GM12878 (cell line): Measurements from ENCODE around the gene ALKBH8. TPM values are rescaled to one million over a fixed set of nuclear protein-coding genes. Genes with fewer than 3 reads are reported as not detected.

Experiments
- ATAC-seq: fragments of 200-7000 bp; cut with Tn5 transposase; 3 replicates; pipeline ENCODE4 v1.9.1; 2020; ENCODE audit warnings: mild to moderate bottlenecking, moderate library complexity
- BruUV-seq: library from RNA; stranded (reverse); fragments of 400-500 nt; replicated peaks from 2 replicates; lab custom pipeline; 2021; lab: Mats Ljungman, UMichigan
- CTCF ChIA-PET: fragments of 300-600 bp; sonication (Branson Sonifier 250); formaldehyde crosslinking; extraction: SDS; loops from one replicate; lab custom pipeline; 2021; ENCODE audit warnings: inconsistent platforms; lab: Yijun Ruan, JAX
- POLR2A ChIA-PET: fragments of 350-600 bp; formaldehyde crosslinking; extraction: SDS; loops from one replicate; lab custom pipeline; 2021; ENCODE audit warnings: inconsistent platforms; lab: Charles Lee
- RAD21 ChIA-PET: fragments of 300-600 bp; sonication (Branson Sonifier 250); formaldehyde crosslinking; loops from one replicate; lab custom pipeline; 2023; ENCODE audit warnings: antibody characterized with exemption; ENCODE audit not compliant: unreplicated experiment; lab: Charles Lee
- SMC1A ChIA-PET: fragments of 300-600 bp; sonication (Branson Sonifier 250); formaldehyde crosslinking; loops from one replicate; lab custom pipeline; 2023; ENCODE audit not compliant: unreplicated experiment, uncharacterized antibody; lab: Charles Lee
- DNase-seq: peaks from one replicate; pipeline ENCODE4 v3.0.0-alpha.2; 2011; ENCODE audit warnings: low read depth, low spot score
- FAIRE-seq: peaks from 3 replicates; lab custom pipeline; 2011; peaks lifted over from hg19 to GRCh38; lab: Jason Lieb, UNC
- H2AFZ ChIP-seq: 2 replicates; pipeline ENCODE4 v1.6.0; 2011; ENCODE audit warnings: low read depth, low read length, control low read depth; ENCODE audit not compliant: control insufficient read depth
- H3K27ac ChIP-seq: 2 replicates; pipeline ENCODE4 v1.5.1; 2011; ENCODE audit warnings: control low read depth; ENCODE audit not compliant: control insufficient read depth, insufficient read depth
- H3K27me3 ChIP-seq, 2 experiments: replicated peaks in 1 of 2; 2 replicates each; pipeline versions ENCODE4 v1.6.0 to v1.6.1; 2011; ENCODE audit warnings: low read length in 1 of 2; ENCODE audit not compliant: control insufficient read depth in 2 of 2, insufficient read depth in 2 of 2
- H3K36me3 ChIP-seq, 2 experiments: 2 replicates each; pipeline ENCODE4 v1.5.1; 2011; ENCODE audit warnings: low read length in 1 of 2; ENCODE audit not compliant: control insufficient read depth in 2 of 2, insufficient read depth in 2 of 2
- H3K4me1 ChIP-seq: 2 replicates; pipeline ENCODE4 v1.6.1; 2011; ENCODE audit warnings: mild to moderate bottlenecking, low read length, moderate library complexity, mixed read lengths; ENCODE audit not compliant: control insufficient read depth, insufficient read depth
- H3K4me2 ChIP-seq: 2 replicates; pipeline ENCODE4 v1.6.0; 2011; ENCODE audit warnings: control low read depth; ENCODE audit not compliant: control insufficient read depth, insufficient read depth
- H3K4me3 ChIP-seq: fragments of 200-600 bp; sonication (generic); 2 replicates; pipeline ENCODE4 v1.5.1; 2016
- H3K79me2 ChIP-seq: 2 replicates; pipeline ENCODE4 v1.6.0; 2011; ENCODE audit warnings: low read length; ENCODE audit not compliant: control insufficient read depth, insufficient read depth
- H3K9ac ChIP-seq: 2 replicates; pipeline ENCODE4 v1.8.0; 2011; ENCODE audit warnings: low read length, control low read depth, mixed read lengths; ENCODE audit not compliant: control insufficient read depth, insufficient read depth
- H3K9me3 ChIP-seq: replicated peaks from 3 replicates; pipeline ENCODE4 v1.5.1; 2011; ENCODE audit warnings: mild to moderate bottlenecking, low read length; ENCODE audit not compliant: control insufficient read depth, insufficient read depth
- H4K20me1 ChIP-seq: 2 replicates; pipeline ENCODE4 v1.6.0; 2011; ENCODE audit not compliant: control insufficient read depth, insufficient read depth
- BHLHE40 ChIP-seq, 2 experiments: fragments of 450-650 bp in 1 of 2; IDR thresholded peaks; 2 replicates each; pipeline ENCODE4 v1.6.1; 2011 to 2017; ENCODE audit warnings: low read depth in 2 of 2, borderline replicate concordance in 1 of 2, improper control_type of control experiment in 1 of 2, low read length in 1 of 2, mild to moderate bottlenecking in 1 of 2
- CBX5 ChIP-seq: sonication (generic); IDR thresholded peaks from 2 replicates; pipeline ENCODE4 v1.6.1; 2016; ENCODE audit warnings: low read depth, moderate library complexity, mild to moderate bottlenecking, inconsistent platforms
- FOXM1 ChIP-seq: IDR thresholded peaks from 2 replicates; pipeline ENCODE4 v1.6.1; 2012; ENCODE audit warnings: low read depth, mild to moderate bottlenecking, inconsistent platforms, low read length, moderate library complexity
- GATAD2B ChIP-seq: fragments of 450-650 bp; conservative IDR thresholded peaks from 2 replicates; pipeline ENCODE4 v1.6.1; 2017; ENCODE audit warnings: low read depth, mild to moderate bottlenecking, moderate library complexity
- IKZF2 ChIP-seq, 2 experiments: fragments of 450-650 bp; IDR thresholded peaks; 2 replicates each; pipeline ENCODE4 v1.6.1; 2017; ENCODE audit warnings: mild to moderate bottlenecking in 2 of 2, moderate library complexity in 2 of 2
- KAT2A ChIP-seq: conservative IDR thresholded peaks from 2 replicates; pipeline ENCODE4 v1.6.1; 2011; ENCODE audit warnings: low read depth, low read length; ENCODE audit not compliant: control insufficient read depth
- KDM1A ChIP-seq: fragments of 200-600 bp; sonication (generic); IDR thresholded peaks from 2 replicates; pipeline ENCODE4 v1.6.1; 2016; ENCODE audit warnings: borderline replicate concordance
- MEF2A ChIP-seq: IDR thresholded peaks from 2 replicates; pipeline ENCODE4 v1.6.1; 2011; ENCODE audit warnings: low read depth, mild to moderate bottlenecking, low read length, moderate library complexity; ENCODE audit not compliant: insufficient read depth
- MXI1 ChIP-seq: fragments of 150-350 bp; IDR thresholded peaks from 2 replicates; pipeline ENCODE4 v1.6.1; 2011; ENCODE audit warnings: low read depth, mild to moderate bottlenecking, inconsistent platforms, low read length, improper control_type of control experiment
- NR2C2 ChIP-seq: IDR thresholded peaks from 2 replicates; pipeline ENCODE4 v1.6.1; 2011; ENCODE audit warnings: borderline replicate concordance, low read depth; ENCODE audit not compliant: control insufficient read depth, insufficient read length
- POLR2AphosphoS5 ChIP-seq: IDR thresholded peaks from 2 replicates; pipeline ENCODE4 v1.6.1; 2011; ENCODE audit warnings: mild to moderate bottlenecking, low read length, inconsistent platforms
- RAD51 ChIP-seq: fragments of 450-650 bp; IDR thresholded peaks from 2 replicates; pipeline ENCODE4 v1.6.1; 2016; ENCODE audit warnings: moderate library complexity, mild to moderate bottlenecking, inconsistent platforms
- SMARCA5 ChIP-seq: fragments of 450-650 bp; IDR thresholded peaks from 2 replicates; pipeline ENCODE4 v1.6.1; 2017; ENCODE audit warnings: mild to moderate bottlenecking
- USF1 ChIP-seq: IDR thresholded peaks from 2 replicates; pipeline ENCODE4 v1.6.1; 2011; ENCODE audit warnings: borderline replicate concordance, low read depth, mild to moderate bottlenecking, moderate library complexity, mixed read lengths, low read length; ENCODE audit not compliant: insufficient read depth; ENCODE audit errors: extremely low read length
- USF2 ChIP-seq: IDR thresholded peaks from 2 replicates; pipeline ENCODE4 v1.6.1; 2011; ENCODE audit warnings: low read depth, low read length, improper control_type of control experiment, borderline replicate concordance
- YY1 ChIP-seq: IDR thresholded peaks from 2 replicates; pipeline ENCODE4 v1.6.1; 2011; ENCODE audit warnings: low read depth, mild to moderate bottlenecking, low read length
- ZNF592 ChIP-seq: fragments of 450-650 bp; IDR thresholded peaks from 2 replicates; pipeline ENCODE4 v1.6.1; 2017; ENCODE audit warnings: mild to moderate bottlenecking, moderate library complexity
- in situ Hi-C: fragments of 300-500 bp; cut with MboI; formaldehyde crosslinking; loops from 9 replicates; pipeline ENCODE4 v1.14.3; 2018; ENCODE audit warnings: mixed read lengths
- intact Hi-C: fragments of 100-400 bp; cut with micrococcal nuclease; formaldehyde crosslinking; loops from one replicate; pipeline ENCODE4 v1.14.2; 2022; ENCODE audit not compliant: unreplicated experiment
- polyA plus RNA-seq, 11 experiments: library from polyadenylated mRNA; depleted of rRNA in 4 of 11; unstranded in 6 of 11; stranded (reverse) in 5 of 11; fragments of >200 nt; fragmentation: Nextera tagmentation in 4 of 11; fragmentation: Illumina TruSeq in 1 of 11; extraction: Ambion mirVana in 4 of 11; extraction: Trizol in 1 of 11; gene quantifications; 1 replicate in 1 of 11; 2 replicates in 10 of 11; pipeline versions ENCODE4 v1.2.1 to v1.2.3, GENCODE V29; 2011 to 2016; ENCODE audit warnings: inconsistent platforms in 2 of 11, missing spikeins in 2 of 11, low read depth in 1 of 11
- total RNA-seq, 4 experiments: library from RNA; depleted of rRNA in 3 of 4; stranded (reverse); fragments of >200 nt in 3 of 4; fragmentation: Illumina TruSeq in 1 of 4; extraction: Trizol in 1 of 4; gene quantifications; 2 replicates each; pipeline versions ENCODE4 v1.2.1 to v1.2.3, GENCODE V29; 2013 to 2021

The ALKBH8 gene
- total and polyA plus RNA-seq, 10 of the 15 experiments (the other 5 are each of a cell fraction or from before 2014, with no cell fraction given) = 4.6 to 13.1 (median 9.5) TPM

- no peak for TF ChIP-seq NR2C2
- TF ChIP-seq ZNF592 = no peak
- TF ChIP-seq GATAD2B = no peak
These were observed 57.2 kb downstream of the ALKBH8 start (continued) for GRCh38 chr11:107508201-107508857.

GRCh38 chr11:107505647-107506225 lies 59.8 kb downstream of the ALKBH8 start:
- in situ Hi-C loops (no loop called here), intact Hi-C loops (no loop called here)
- ChIA-PET SMC1A (interaction anchor here (0.6 to 1.3 kb wide), 2 partner anchors 16 to 28 kb away, joined by 3 read pairs; no protein-coding TSS in a partner anchor), CTCF (interaction anchor here (1.0 kb wide), 1 partner anchor 29 kb away, joined by 3 read pairs; no protein-coding TSS in a partner anchor), RAD21 (no interaction called here), POLR2A (no interaction called here)
- no peak for DNase-seq
- no peak overlapping the region for H3K4me2 ChIP-seq
- no peak overlapping the region for H3K27ac ChIP-seq
- H3K4me3 ChIP-seq = no peak overlapping the region
- peaks cover 1 to 4% of the 10 kb centered on the region in 2 experiments; a peak in 2 of 4 replicates for H3K36me3 ChIP-seq
- no peaks in the 10 kb centered on the region for H4K20me1 ChIP-seq
- no peak for FAIRE-seq
- BruUV-seq = no TSS peak
- no peak overlapping the region for H3K9ac ChIP-seq
- H3K27me3 ChIP-seq = no peaks in the 10 kb centered on the region
- H3K9me3 ChIP-seq = peaks cover 4% of the 10 kb centered on the region; the same call in 1 of the 3 replicates
- no peak overlapping the region for H2AFZ ChIP-seq
- ATAC-seq = no peak
- no peaks in the 10 kb centered on the region for H3K4me1 ChIP-seq
- H3K79me2 ChIP-seq = no peaks in the 10 kb centered on the region
- TF ChIP-seq SMARCA5 (no peak), MXI1 (no peak), KDM1A (no peak), USF1 (no peak), MEF2A (no peak), RAD51 (no peak), IKZF2 (IDR thresholded peaks at IDR 0.05) (no peak), CBX5 (no peak), USF2 (no peak), KAT2A (no peak), FOXM1 (no peak), YY1 (no peak), POLR2AphosphoS5 (no peak), BHLHE40 (IDR thresholded peaks at IDR 0.05; ENCODE audit: borderline replicate concordance in 1 of 2, low read depth in 2 of 2, low read length in 1 of 2) (no peak)
